ENCODE data around the gene MACC1.

GRCh38 chr7:20085086-20085485, 132.1 kb downstream of the MACC1 start:
- TF ChIP-seq RFXAP (CRISPR knock-in tag; IDR thresholded peaks at IDR 0.05; ENCODE audit: borderline replicate concordance) (no peak), EZH2 (conservative IDR thresholded peaks at IDR 0.05; ENCODE audit: low read depth, low read length) (no peak), POLR2AphosphoS5 (IDR thresholded peaks at IDR 0.05; ENCODE audit: low read depth, low read length) (no peak), TAF1 (CRISPR knock-in tag; IDR thresholded peaks at IDR 0.05) (no peak), AFF4 (CRISPR knock-in tag; IDR thresholded peaks at IDR 0.05) (no peak), CCAR2 (optimal IDR thresholded peaks at IDR 0.05; ENCODE audit: low read depth, low read length) (no peak), SNRNP70 (IDR thresholded peaks at IDR 0.05; ENCODE audit: low read depth, low read length) (no peak)
